NCI-H1105 (cell line): ENCODE results near the gene C1R.

Experiments
- DNase-seq: peaks from one replicate; lab custom pipeline; 2025; lab: John Stamatoyannopoulos, UW

C1R gene

GRCh38 chr12:7092229-7092985 is at the start of gene C1R:
C1R (minus strand) TSS chr12:7092445; CDS start chr12:7092388, 57 bp downstream.
- DNase-seq = peak; percentile 46

DNA sequence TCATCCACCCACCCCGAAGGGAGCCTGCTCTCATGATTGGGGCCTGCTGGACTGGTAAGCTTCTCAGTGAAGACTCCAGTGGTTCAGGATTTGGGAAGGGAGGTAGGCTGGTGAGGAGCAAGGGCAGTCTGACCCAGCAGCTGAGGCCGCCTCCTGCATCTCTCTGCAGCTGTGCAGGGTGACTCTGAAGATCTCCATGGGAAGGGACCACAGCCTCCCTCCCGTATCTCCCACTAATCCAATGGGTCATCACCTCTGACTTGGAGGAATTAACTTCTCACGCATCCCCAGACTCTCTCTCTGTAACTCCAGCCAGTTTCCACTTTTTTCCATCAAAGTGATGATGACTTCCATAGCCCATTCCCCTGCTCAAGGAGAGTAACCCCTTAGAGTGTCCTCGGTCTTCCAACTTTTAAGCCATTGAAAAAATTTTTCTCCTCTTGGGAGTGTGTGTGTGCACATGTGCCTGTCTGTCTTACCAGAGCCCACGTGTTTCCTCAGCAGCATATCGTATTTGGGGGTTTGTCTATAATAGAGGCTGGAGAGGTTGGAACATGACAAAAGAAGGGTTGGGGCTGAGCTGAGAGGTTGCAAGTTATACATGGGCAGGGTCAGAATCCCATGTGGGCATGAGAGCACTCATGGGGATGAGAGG is 49.2 kb upstream of the C1R start:
- DNase-seq = no peak

DNA sequence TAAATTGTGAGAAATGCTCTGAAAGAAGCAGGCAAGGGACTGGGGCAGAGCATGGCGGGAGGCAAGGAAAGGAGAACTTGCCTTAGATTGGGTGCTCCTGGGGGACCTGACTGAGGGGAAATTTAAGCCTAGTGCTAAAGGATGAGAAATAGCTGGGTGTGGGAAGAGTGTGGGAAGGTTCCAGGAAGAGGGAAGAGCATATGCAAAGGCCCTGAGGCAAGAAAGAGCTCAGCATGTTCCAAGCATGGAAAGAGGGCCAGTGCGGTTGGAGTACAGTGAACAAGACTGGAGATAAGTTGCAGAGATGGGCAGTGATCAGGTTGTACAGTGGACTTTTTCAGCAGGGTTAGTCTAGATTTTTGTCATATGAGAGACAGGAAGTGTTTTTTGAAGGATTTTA is 47.0 kb upstream of the C1R start:
- no peak for DNase-seq

DNA sequence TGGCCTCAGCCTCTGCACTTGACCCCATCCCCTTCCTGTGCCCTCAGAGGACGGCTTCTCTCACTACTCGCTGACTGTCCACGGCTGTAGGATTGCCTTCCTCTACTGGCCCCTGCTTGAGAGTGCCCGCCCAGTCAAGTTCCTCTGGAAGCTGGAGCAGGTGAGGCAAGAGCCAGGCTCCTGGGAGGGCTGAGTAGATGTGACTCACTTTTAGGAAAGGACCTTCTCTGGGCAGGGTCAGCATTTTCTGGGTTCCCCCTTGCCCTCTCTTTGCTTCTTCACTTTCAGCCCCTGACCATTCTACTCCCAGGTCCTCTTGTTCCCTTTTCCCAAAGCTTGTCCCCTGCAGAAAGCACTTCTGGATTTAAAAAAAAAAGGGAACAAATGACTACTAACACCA is 45.7 kb upstream of the C1R start:
- no peak for DNase-seq

DNA sequence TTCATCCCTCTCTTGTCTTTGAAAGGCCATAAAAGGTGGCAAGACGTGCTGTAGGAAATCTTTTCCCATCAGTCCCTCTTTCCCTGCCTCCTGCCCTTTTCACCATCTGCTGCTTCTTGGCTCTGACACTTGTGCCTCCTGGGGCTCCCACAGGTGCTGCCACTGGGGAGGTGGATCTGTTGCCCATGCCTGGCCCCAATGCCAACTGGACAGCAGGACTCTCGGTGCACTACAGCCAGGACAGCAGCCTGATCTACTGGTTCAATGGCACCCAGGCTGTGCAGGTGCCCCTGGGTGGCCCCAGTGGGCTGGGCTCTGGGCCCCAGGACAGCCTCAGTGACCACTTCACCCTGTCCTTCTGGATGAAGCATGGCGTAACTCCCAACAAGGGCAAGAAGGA is 44.4 kb upstream of the C1R start:
- no peak for DNase-seq

DNA sequence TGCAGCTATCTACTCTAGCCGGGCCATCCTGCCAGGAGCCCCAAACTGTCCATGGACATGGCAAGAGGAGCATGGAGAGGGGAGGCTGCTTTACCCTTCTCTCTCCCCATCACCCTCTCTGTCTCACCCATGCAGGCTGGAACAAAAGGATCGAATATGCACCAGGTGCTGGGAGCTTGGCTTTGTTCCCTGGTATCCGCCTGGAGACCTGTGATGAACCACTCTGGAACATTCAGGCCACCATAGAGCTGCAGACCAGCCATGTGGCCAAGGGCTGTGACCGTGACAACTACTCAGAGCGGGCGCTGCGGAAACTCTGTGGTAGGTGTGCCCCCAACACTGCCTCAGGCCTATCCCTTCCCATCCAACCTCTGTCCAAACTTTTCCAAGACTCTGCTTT is 43.8 kb upstream of the C1R start:
- no peak for DNase-seq

GRCh38 chr12:7134396-7135166 is 42.3 kb upstream of the C1R start:
- no peak for DNase-seq

DNA sequence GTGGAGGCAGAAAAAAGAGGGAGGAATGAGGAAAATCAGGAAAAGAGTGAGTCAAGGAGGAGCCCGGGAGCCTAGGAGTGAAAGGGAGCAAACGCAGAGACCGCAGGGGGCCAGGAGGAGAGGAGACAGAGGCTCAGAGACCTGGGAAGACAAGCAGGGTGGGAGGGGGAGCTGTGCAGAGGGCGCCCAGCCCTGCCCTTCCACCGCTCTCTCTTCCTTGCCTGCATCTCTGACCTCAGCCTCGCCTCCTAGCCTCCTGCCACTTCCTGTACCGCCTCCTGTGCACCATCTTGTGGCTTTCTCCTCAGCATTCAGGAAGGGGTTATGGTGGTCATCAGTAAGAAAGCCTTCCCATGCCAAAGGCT is 39.2 kb upstream of the C1R start:
- DNase-seq = no peak

DNA sequence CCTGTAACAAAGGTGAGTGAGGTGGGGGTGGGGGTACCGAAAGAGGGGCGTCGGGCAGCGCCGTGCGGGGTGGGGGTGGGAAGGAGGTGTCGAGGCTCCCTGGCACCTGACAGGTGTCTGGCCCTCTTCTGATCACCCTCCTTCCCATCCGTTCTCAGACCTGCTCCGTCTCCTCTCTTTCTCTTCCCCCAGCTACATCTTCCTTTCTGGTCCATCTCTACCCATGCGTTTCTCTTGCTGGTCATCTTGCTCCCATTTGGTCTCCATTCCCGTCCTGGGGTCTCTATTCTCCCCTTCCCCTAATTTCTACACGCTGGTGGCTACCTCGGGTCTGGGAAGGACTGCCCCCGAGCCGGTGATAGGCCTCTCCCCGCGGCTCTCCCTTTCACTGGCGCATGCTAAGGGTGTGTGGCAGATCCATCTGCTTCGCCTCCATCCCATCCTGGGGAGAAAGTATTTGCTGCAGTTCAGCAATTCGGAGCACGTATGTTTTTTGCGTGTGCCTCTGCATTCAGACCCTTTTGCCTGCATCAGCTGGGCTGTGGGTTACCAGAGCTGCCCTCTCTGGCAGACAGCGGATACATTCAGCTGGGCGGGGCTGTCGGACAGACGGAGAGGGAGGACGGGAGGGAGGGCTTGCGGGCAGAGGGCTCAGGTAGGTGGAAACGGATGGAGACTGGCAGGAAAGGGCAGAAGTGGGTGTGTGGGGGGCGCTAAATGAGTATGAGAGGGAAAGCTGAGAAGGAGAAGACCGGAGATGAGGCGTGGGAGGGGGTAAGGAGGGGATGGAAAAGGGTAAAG is 38.7 kb upstream of the C1R start:
- DNase-seq = peak; percentile 42

GRCh38 chr12:7129872-7130691 is 37.8 kb upstream of the C1R start, which contains the start of gene CLSTN3:
CLSTN3 (plus strand) TSS chr12:7130371; CDS start chr12:7130649, 278 bp downstream.
- DNase-seq = peak; percentile 75

GRCh38 chr12:7129287-7129871 is 37.1 kb upstream of the C1R start:
- no peak for DNase-seq

DNA sequence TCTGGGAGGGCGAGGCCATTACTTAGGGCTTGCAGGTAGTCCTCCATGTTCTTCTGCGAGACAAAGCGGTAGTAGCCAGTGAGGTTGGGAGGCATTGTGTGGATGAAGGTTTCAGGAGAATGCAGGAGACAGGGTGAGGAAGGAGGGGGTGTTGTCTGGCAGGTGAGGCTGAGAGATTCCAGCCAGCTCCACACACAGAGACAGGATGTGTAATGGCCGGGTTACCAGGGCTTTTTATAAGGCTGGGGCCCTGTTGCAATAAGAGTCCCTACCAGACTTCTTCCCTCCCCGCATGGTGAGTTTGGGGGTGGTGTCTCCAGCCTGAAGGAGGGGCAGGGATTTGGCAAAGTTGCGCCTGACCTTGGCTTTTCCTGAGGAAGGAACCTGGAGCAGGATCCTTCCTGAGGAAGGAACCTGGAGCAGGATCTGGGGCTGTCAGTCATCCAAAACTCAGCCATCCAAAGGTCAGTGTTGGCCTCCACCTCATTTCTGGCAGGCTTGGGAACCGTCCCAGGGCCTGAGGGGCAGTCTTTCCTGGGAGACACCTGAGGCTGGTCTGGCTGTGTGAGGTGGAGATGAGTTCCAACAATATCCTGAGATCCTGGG is 36.5 kb upstream of the C1R start, which contains the start of gene RBP5:
RBP5 (minus strand) TSS at position 209 of the 606 bp plus-strand sequence; CDS start at position 95, 114 bp downstream.
- no peak for DNase-seq

DNA sequence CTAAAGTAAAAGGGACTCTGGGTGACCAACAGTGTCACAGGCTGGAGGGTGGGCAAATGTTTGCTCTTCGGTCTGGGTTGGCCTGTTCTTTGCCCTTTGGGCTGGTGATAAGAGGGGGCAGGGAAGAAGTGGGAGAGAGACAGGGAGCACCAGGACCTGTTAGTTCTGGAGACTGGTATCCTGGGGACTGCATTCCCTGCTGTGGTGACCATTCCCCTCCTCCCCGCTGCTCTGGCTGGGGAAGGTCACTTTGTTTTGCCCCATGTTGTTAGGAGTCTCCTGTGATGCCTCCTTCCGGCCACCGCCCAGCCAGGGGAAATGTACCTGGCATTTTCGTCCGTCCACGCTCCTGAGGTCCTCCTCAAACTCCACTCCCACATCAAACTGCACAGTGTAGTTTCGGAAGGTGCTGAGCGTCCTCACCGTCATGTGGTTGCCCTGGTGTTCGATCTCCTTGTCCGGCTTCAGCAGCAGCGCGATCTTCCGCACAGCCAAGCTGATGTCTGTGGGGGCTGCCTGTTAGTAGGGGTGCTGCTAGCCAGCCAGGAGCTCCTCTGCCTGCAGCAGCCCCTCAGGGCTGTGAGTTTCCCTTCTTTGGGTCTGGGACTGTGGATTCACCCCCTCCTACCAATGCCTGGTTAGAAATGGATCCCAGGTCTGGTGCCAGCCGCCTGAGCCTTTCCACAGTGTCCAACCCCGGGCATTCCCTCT is 35.8 kb upstream of the C1R start:
- no peak for DNase-seq

GRCh38 chr12:7125632-7126227 is 33.5 kb upstream of the C1R start:
- DNase-seq = no peak

DNA sequence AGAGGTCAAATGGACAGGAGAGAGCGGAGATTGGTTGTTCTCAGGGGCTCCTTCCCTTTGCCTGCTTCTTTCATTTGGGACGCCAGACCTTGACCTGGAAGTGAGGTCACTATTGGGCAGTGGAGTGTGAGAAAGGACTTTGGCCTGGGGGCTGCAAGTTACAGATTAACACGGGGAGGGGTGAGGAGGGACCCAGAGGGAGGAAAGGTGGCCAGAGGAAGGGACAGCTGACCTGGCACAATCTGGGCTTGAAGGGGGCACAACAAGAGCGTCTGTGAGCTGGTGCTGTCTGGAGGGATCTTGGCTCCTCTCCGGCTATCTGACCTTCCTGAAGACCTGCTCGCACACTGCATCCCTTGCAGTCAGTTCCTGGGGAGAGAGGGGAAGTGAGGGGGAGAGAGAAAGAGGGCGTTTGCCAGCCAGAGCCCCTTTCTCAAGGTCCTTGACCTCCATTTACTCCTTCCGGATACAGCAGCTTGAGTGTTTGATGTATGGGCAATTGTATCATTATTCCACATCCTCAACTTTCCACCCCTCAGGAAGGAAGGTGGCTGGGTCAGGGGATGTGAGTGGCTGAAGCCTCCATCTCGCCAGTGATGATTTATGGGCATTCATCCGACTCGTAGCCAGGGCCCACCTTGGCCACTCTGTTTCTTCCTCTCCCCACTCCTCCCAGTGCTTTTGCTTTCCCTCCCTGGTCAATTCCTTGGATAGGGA is 31.7 kb upstream of the C1R start:
- DNase-seq = no peak

GRCh38 chr12:7122811-7123769 is 30.8 kb upstream of the C1R start:
- DNase-seq = no peak

- DNase-seq = no peak
Observed at GRCh38 chr12:7121324-7121723, 29.1 kb upstream of the C1R start.
